GM12892 (cell line): ENCODE results near the gene CCL11.

ENCODE experiments used
- POLR2A ChIP-seq: IDR thresholded peaks from 2 replicates; pipeline ENCODE4 v1.6.1; 2011; ENCODE audit warnings: low read depth, low read length, control low read depth
- POLR2AphosphoS5 ChIP-seq: IDR thresholded peaks from 2 replicates; pipeline ENCODE4 v1.6.1; 2011; ENCODE audit warnings: low read depth, low read length, control low read depth
- TAF1 ChIP-seq: IDR thresholded peaks from 2 replicates; pipeline ENCODE4 v1.6.1; 2011; ENCODE audit warnings: low read depth, mild to moderate bottlenecking, control low read depth, low read length, borderline replicate concordance

GRCh38 chr17:34237458-34237857 lies 48.1 kb upstream of the CCL11 start:
- TF ChIP-seq POLR2A: no peak
- no peak for TF ChIP-seq POLR2AphosphoS5
- TF ChIP-seq TAF1: no peak
